Esophagus muscularis mucosa (tissue), 4 donors: ENCODE measurements around the gene PLCD3. TPM values are rescaled to one million over a fixed set of nuclear protein-coding genes. Genes with fewer than 3 reads are reported as not detected.
"Not testable (repeated sequence)": the region's sequence is repeated elsewhere in the genome, so short reads cannot be mapped to it uniquely, and the experiment has no call there.

ENCODE experiments used
- DNase-seq: peaks from one replicate; pipeline ENCODE4 v3.0.0-alpha.2; 2017; ENCODE audit errors: extremely low spot score
- H3K27ac ChIP-seq, 4 donors: fragments of 200-600 bp; sonication (generic); replicated peaks in 1 of 4; 1 replicate in 3 of 4; 2 replicates in 1 of 4; pipeline ENCODE4 v1.5.1; 2016 to 2019; ENCODE audit warnings: mild to moderate bottlenecking in 1 of 4
- H3K27me3 ChIP-seq, 4 donors: fragments of 200-600 bp; sonication (generic); one replicate each; pipeline versions ENCODE4 v1.5.1 to v1.6.0; 2016 to 2019
- H3K36me3 ChIP-seq, 4 donors: fragments of 200-600 bp; sonication (generic); one replicate each; pipeline ENCODE4 v1.5.1; 2016 to 2019
- H3K4me1 ChIP-seq, 4 donors: fragments of 200-600 bp; sonication (generic); one replicate each; pipeline ENCODE4 v1.5.1; 2016 to 2019
- H3K4me3 ChIP-seq, 4 donors: fragments of 200-600 bp; sonication (generic); 1 replicate in 2 of 4; 2 replicates in 2 of 4; pipeline ENCODE4 v1.5.1; 2016 to 2019; ENCODE audit warnings: mild to moderate bottlenecking in 4 of 4, moderate library complexity in 1 of 4
- H3K9me3 ChIP-seq, 4 donors: fragments of 200-600 bp; sonication (generic); 1 replicate in 3 of 4; 2 replicates in 1 of 4; pipeline ENCODE4 v1.5.1; 2016 to 2019
- EP300 ChIP-seq: sonication (generic); formaldehyde crosslinking; IDR thresholded peaks from one replicate; pipeline ENCODE4 v1.6.1; 2017; ENCODE audit warnings: antibody characterized with exemption
- POLR2A ChIP-seq: fragments of 450-650 bp; IDR thresholded peaks from one replicate; pipeline ENCODE4 v1.6.1; 2017; ENCODE audit warnings: antibody characterized with exemption, moderate library complexity, mild to moderate bottlenecking, low read depth
- POLR2AphosphoS5 ChIP-seq, 2 donors: sonication (generic); formaldehyde crosslinking; IDR thresholded peaks; one replicate each; pipeline ENCODE4 v1.6.1; 2017; ENCODE audit warnings: antibody characterized with exemption in 2 of 2
- WGBS: methylation state at CpG from one replicate; pipeline ENCODE4 v1.1.5; 2018; 5-methylcytosine and 5-hydroxymethylcytosine counted together
- intact Hi-C: fragments of 100-400 bp; cut with DNase I; formaldehyde crosslinking; loops from one replicate; pipeline ENCODE4 v1.15.1; 2023
- total RNA-seq, 4 donors: library from RNA; depleted of rRNA; stranded (reverse); fragments of >200 nt; gene quantifications; one replicate each; pipeline versions ENCODE4 v1.1.0 to v1.2.1, GENCODE V29; 2016
- TF ChIP-seq, protein P1 (sequence below), 3 experiments: fragments of 200-600 bp in 2 of 3; fragments of 450-650 bp in 1 of 3; sonication (generic) in 2 of 3; IDR thresholded peaks; one replicate each; pipeline ENCODE4 v1.5.1; 2017 to 2019; ENCODE audit warnings: antibody characterized with exemption in 3 of 3, mild to moderate bottlenecking in 2 of 3, moderate library complexity in 1 of 3

The PLCD3 gene
- total RNA-seq, 4 donors from 2014 or later: 49.4 to 154 (median 106) TPM

DNA sequence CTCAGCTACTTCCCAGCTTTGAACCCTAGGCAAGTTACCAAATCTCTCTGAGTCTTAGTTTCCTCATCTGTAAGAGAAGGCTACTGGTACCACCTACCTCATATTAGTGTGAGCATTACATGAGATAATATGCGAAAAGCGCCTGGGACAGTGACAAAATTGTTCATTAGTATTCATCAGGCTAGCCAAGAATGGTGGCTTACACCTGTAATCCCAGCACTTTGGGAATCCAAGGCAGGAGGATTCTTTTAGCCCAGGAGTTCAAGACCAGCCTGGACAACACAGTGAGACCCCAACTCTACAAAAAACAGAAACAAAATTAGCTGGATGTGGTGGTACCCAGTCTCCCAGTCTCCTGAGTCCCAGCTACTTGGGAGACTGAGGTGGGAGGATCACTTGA, 3.3 kb downstream of the PLCD3 start:
- WGBS: 100% methylated on average over 1 of the region's 2 CpGs
- intact Hi-C loops: no loop called here
- no peaks in the 10 kb centered on the region for H3K9me3 ChIP-seq
- peaks cover 62 to 83% (median 78%) of the 10 kb centered on the region in 4 donors for H3K4me1 ChIP-seq
- H3K27ac ChIP-seq: peak overlapping the region; percentile 85 to 99 (median 98)
- DNase-seq: no peak
- H3K27me3 ChIP-seq: no peaks in the 10 kb centered on the region
- TF ChIP-seq, protein P1, sequence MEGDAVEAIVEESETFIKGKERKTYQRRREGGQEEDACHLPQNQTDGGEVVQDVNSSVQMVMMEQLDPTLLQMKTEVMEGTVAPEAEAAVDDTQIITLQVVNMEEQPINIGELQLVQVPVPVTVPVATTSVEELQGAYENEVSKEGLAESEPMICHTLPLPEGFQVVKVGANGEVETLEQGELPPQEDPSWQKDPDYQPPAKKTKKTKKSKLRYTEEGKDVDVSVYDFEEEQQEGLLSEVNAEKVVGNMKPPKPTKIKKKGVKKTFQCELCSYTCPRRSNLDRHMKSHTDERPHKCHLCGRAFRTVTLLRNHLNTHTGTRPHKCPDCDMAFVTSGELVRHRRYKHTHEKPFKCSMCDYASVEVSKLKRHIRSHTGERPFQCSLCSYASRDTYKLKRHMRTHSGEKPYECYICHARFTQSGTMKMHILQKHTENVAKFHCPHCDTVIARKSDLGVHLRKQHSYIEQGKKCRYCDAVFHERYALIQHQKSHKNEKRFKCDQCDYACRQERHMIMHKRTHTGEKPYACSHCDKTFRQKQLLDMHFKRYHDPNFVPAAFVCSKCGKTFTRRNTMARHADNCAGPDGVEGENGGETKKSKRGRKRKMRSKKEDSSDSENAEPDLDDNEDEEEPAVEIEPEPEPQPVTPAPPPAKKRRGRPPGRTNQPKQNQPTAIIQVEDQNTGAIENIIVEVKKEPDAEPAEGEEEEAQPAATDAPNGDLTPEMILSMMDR (IDR thresholded peaks at IDR 0.05): no peak
- TF ChIP-seq POLR2A (no peak), EP300 (no peak), POLR2AphosphoS5 (IDR thresholded peaks at IDR 0.05) (no peak)
- no peak overlapping the region for H3K4me3 ChIP-seq
- no peaks in the 10 kb centered on the region for H3K36me3 ChIP-seq

DNA sequence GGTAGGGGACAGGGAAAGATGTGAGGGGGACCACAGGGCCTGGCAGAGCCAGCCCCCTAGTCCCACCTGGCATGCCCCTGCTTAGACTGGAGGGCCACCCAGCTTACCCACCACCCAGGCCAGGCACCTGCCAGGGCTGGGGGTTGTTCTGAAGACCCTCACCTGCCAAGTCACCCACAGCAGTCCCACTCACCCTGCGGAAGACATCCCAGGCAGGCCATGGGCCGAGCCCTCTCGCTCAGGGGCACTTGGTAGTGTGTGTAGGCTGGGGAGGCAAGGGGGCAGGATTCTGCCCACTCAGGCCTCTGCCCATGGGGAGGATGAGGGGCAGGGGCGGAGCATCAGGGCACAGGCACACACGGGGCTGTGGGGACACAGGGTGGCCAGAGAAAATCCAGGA, 4.0 kb downstream of the PLCD3 start:
- Histone ChIP-seq H3K9me3 (no peaks in the 10 kb centered on the region), H3K27ac (peak overlapping the region; percentile 85 to 99 (median 98)), H3K36me3 (no peaks in the 10 kb centered on the region), H3K4me1 (peaks cover 69 to 87% (median 84%) of the 10 kb centered on the region in 4 donors), H3K4me3 (peak overlapping the region; percentile 14 to 45 (median 26)), H3K27me3 (no peaks in the 10 kb centered on the region)
- 83% methylated on average over 4 of the region's 5 CpGs for WGBS
- TF ChIP-seq POLR2A (no peak), EP300 (no peak), POLR2AphosphoS5 (IDR thresholded peaks at IDR 0.05) (no peak)
- TF ChIP-seq, protein P1 (IDR thresholded peaks at IDR 0.05): no peak
- intact Hi-C loops: no loop called here
- no peak for DNase-seq

DNA sequence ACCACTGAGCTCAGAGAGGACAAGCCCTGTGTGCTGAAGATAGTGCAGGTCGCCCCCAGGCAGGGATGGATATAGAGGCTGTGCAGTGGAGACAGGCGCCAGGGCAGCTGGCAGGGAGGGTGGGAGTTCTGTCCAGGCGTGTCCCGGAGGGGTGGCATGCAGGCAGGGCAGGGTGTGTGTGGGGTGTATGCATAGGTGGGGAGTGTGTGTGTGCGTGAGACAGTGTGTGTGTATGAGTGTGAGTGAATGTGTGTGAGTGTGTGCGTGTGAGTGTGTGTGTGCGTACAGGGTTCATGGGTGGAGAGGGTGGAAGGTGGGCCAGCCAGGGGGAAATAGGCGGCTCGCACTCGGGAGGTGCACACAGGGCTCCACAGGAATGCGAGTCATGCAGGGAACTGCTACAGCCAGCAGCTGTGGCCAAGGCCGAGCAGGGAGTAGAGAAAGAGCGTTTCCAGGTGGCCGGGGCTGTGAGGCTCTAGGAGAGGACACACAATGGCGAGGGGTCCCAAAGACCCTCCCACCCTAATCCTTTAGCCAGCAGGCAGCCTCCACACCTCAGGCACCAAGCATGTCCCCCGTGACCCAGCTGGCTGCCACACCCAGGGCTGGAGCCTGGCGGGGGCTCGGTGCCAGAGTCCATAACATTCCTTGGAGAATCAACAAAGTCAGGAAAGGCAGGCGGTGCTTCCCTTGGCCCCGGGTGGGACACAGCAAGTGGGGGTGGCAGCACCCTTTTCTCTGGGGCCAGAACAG, 4.6 kb downstream of the PLCD3 start:
- H3K36me3 ChIP-seq: no peaks in the 10 kb centered on the region
- 38% methylated on average over 16 of the region's 20 CpGs for WGBS
- no peaks in the 10 kb centered on the region for H3K27me3 ChIP-seq
- H3K4me3 ChIP-seq: peak overlapping the region; percentile 14 to 45 (median 26)
- intact Hi-C loops: no loop called here
- TF ChIP-seq EP300 (no peak), POLR2AphosphoS5 (IDR thresholded peaks at IDR 0.05) (peak; percentile 35 to 70)
- H3K27ac ChIP-seq: peak overlapping the region; percentile 85 to 99 (median 98)
- no peaks in the 10 kb centered on the region for H3K9me3 ChIP-seq
- no peak for DNase-seq
- H3K4me1 ChIP-seq: peaks cover 68 to 87% (median 85%) of the 10 kb centered on the region in 4 donors

DNA sequence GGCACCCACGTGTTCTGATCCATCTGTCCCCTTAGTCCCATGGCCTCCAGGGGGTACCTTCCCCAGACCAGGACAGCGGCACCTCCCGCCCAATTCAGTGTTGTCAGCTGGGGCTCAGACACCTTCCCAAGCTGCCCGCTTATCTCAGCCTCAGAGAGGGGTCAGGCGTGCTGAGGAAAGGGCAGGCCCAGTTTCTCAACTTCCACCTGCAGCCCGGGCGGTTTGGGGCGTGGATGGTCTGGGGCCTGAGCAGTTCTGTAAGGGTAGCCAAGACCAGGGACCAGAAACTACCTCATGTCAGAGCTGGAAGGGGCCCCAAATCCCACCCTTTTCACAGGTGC, 5.1 kb downstream of the PLCD3 start:
- DNase-seq: no peak
- intact Hi-C loops: no loop called here
- no peak for TF ChIP-seq POLR2AphosphoS5 (IDR thresholded peaks at IDR 0.05)
- Histone ChIP-seq H3K4me3 (peak overlapping the region in 3 of 4 donors; percentile 25 to 45 (median 28)), H3K27ac (peak overlapping the region; percentile 85 to 99 (median 98)), H3K27me3 (no peaks in the 10 kb centered on the region), H3K4me1 (peaks cover 68 to 92% (median 88%) of the 10 kb centered on the region in 4 donors), H3K9me3 (no peaks in the 10 kb centered on the region), H3K36me3 (no peaks in the 10 kb centered on the region)
- WGBS: 84% methylated on average over 4 of the region's 8 CpGs

DNA sequence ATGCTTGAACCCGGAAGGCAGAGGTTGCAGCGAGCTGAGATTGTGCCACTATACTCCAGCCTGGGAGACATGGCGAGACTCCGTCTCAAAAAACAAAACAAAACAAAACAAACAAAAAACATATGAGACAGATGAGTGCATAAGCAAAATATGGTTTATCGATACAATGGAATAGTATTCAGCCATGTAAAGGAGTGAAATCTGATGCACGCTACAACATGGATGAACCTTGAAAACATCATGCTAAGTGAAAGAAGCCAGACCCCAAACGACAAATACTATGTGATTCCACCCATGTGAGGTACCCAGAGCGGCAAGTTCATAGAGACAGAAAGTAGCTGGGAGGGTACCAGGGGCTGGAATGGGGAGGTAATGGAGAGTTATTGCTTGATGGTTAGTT, 6.8 kb downstream of the PLCD3 start:
- WGBS: 96% methylated on average over 8 of the region's 8 CpGs
- H3K4me1 ChIP-seq: peaks cover 59 to 91% (median 86%) of the 10 kb centered on the region in 4 donors
- intact Hi-C loops: no loop called here

DNA sequence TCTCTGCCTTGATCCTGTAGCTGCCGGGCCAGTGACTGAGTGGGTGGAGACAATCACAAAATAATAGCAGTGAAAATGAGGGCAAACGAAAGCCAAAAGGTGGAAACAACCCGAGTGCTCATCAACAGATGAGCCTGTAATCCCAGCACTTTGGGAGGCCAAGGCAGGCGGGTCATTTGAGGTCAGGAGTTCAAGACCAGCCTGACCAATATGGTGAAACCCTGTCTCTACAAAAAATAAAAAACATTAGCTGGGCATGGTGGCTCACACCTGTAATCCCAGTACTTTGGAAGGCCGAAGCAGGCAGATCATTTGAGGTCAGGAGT, 7.6 kb downstream of the PLCD3 start:
- H3K4me3 ChIP-seq, H3K27me3 ChIP-seq, intact Hi-C loops, H3K9me3 ChIP-seq, DNase-seq: not testable (repeated sequence)
- Histone ChIP-seq H3K4me1 (peaks cover 51 to 88% (median 79%) of the 10 kb centered on the region in 4 donors), H3K27ac (peak overlapping the region; percentile 52 to 63 (median 56)), H3K36me3 (peaks cover 0 to 15% (median 14%) of the 10 kb centered on the region in 4 donors)
- WGBS: 76% methylated on average over 5 of the region's 5 CpGs

More for the DNA sequence above, 6.8 kb downstream of the PLCD3 start:
- Histone ChIP-seq H3K27me3 (no peaks in the 10 kb centered on the region), H3K36me3 (peaks cover 0 to 7% (median 7%) of the 10 kb centered on the region in 4 donors), H3K9me3 (no peaks in the 10 kb centered on the region), H3K27ac (no peak overlapping the region), H3K4me3 (no peak overlapping the region)
- DNase-seq: no peak
- TF ChIP-seq POLR2A (no peak), POLR2AphosphoS5 (IDR thresholded peaks at IDR 0.05) (no peak), EP300 (no peak)
- TF ChIP-seq, protein P1 (IDR thresholded peaks at IDR 0.05): no peak
